RKO (cell line): ENCODE results near the gene REPS1.
"Not testable (repeated sequence)": the region's sequence is repeated elsewhere in the genome, so short reads cannot be mapped to it uniquely, and the experiment has no call there.

ENCODE experiments used
- DNase-seq: peaks from one replicate; pipeline ENCODE4 v3.0.0-alpha.2; 2016; ENCODE audit warnings: low spot score

The REPS1 gene

DNA sequence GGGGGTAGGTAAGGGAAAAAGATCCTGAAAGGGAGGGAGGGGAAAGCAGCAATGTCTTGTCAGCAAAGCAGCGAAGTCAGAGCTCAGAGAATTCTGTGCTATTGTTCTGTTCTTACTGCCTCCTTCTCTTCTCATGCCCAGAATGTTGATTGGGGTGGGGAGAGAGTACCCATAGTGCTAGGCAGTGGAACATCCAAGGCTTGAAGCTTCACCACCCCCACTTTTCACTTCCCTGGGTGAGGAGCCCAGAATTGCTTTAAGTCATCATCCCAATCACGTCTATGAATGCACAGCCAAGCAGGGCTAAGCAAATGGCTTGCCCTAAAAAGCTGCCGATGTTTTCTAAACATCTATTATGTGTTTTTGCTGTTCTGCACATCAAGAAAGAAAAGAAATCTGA, 16.5 kb downstream of the REPS1 start:
- DNase-seq: peak; percentile 34

DNA sequence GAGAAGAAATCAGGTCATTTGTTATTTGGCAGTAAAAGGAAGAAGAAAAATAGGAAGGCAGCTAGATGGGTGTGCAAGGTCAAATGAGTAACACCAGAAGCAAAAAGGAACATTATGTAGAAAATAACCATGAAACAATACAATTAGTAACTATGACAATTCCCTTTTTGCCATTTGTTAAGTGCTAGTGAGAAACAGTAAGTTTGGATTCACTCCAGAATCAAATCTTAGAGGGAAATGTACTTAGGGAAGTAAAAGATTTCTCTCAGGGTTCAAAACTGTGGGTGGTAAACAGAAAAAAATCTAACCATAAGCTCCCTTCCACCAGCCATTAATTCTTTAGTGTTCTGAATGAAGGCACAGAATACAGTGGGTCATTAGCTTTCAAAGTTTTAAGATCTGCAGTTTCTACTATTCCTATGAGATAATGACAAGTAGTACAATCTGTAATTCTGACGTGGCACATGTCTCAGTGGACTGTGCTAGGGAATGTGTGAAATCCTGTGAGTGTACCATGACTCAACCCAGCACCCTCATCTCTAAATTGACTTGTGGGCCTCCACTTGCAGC, 17.1 kb downstream of the REPS1 start:
- DNase-seq: peak; percentile 99

DNA sequence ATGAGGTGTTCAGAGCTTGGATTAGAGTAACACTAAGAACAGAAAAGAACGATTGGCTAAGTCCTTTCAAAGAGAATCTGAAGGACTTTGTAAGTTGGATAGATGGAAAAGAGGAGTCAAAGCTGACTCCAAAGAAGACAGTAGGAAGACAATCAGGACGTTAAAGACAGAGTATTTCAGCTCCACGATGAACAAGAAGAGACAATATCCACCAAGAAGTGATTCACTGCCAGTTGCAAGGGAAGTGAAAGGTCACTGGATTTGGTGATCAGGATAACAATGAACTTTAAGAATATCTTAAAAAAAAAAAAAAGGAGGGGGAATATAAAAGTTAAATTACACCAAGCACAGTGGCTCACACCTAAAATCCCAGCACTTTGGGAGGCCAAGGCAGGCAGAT, 17.9 kb downstream of the REPS1 start:
- DNase-seq: no peak

DNA sequence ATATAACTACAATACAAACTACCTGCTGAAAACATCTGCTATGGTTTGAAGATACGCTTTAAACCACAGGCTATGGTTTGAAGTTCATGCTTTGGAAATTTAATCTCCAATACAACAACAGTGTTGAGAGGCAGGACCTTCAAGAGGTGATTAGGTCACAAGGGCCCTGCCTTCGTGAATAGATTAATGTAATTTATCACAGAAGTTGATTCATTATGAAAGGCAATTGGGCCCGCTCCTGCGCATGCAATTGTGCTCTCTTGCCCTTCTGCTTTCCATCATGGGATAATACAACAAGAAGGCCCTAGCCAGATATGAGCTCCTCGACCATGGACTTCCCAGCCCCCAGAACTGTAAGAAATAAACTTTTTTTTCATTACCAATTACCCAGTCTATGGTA, 21.2 kb downstream of the REPS1 start:
- DNase-seq: no peak

DNA sequence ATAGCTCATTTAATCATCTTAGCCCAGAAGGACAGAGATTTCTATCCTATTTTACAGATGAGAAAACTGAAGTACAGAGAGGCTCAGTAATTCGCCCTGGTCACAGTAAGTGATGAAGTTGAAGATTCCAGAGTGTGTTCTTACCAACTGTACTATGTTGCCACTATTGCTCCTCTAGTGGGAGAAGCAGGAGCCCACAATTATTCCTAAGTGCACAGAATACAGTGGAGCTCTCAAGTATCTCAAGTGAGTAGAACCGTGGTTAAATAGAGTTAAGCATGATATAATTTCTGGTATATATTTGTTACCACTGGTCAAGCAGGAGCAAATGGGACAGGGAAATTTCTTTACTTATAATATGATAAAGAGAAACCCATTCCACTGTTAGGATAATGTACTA, 22.1 kb downstream of the REPS1 start:
- DNase-seq: no peak

DNA sequence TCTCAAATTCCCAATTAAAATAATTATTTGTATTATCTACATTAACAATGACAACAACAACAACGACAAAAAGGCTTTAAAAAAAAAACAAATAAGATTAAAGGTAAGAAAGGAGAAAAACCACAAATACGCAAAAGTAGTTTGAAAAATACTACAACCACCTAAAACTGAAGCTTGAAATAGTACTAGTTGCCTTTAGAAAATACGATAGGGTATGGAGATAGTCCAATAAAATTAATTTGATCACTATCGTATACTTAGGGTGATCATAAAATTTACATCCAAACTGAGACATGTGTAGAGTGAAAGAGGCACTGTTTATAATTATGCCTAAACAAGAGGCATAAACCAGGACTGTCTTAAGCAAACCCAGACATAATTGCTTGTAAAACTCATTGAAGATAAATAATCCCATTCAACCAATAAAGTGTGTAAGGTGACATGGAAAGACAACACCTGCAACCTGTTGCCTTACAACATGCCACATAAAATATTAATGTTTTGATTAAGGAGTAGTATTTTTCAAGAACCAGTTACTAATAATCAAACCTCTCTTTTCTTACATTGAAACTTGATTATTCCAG, 22.7 kb downstream of the REPS1 start:
- DNase-seq: no peak

DNA sequence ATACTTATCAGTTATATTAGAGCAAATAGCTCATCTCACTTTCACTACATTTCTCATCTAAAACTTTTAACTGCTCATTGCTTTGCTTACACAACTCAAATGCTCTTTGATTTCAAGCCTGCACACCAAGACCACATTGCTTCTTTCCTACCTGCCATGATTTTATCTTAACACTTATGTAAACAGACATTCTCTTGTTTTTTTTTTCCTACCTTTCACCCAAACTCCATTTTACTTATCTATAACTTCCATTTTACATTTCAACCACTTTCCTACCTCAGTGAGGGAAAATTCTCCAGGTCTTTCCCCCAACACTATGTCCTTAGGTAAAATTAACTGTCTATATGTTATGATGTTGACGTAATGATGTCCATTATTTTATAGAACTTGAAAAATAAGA, 24.0 kb downstream of the REPS1 start:
- DNase-seq: no peak

DNA sequence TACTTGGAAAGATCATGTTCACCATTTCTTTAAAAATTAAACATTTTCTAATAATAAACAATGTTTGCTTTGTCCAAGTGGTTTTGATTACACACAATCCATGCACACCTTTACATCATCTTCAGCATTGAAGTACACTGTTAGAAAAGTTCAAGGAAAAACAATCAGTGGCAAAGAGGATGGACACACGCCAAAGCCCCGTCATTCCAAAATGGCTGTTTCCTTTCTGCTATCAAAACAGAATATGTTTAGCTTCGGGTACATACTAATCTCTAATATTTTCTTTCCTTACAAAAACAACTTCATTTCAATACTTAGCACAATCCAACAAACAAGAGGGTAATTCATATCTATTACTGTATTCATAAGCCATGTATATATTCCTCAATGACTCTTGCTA, 24.5 kb downstream of the REPS1 start:
- DNase-seq: no peak

DNA sequence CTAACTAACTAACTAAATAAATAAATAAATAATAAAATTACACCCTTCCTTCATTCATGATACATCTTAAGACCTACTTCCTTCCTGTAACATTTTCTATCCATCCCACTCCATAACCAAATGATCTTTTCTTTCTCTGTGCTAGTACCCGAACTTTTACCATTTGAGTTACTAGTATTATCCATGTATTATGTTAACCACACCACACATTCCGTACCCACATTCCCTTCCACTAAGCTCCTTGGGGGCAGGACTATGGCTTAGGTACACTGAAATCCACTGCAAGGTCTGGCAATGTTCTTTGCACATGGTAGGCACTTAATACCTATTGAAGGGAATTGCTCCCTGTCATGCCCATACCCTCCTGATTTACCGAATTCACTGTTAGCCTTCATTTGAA, 24.9 kb downstream of the REPS1 start:
- DNase-seq: no peak

DNA sequence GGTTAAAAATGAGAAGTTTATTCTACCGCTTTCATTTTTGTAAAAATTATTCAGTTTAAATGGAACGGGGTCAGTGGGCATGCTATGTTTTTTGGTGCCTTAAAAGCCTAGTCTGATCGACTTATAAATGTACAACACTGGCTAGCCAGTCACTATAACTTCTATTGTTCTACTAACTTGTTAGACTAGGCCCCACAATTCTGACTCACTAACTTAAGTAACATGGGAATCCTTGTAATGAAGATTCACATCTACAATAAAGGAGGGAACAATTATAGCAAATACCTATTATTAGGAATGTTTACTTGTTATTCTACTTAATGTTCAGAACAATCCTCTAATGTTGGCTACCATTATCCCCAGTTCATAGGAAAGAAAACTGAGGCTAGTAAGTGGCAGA, 28.5 kb downstream of the REPS1 start:
- no peak for DNase-seq

DNA sequence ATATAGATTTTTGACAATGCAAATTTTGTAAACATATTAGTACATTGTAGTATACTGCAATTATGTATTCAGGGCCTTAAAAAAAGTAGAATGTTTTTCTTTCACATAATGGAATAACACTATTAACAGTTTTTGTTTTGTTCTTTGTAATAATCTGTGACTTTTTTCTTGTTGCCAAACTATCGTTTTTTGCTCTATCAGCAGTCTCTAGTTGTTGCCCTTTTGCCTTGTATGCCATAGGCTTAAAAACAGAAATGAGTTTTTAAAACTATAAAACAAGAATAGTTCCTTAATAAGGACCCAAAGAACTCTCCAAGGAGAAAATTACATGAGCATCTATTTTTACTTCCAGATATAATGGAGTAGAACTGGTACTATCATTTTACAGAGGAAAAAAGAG, 29.5 kb downstream of the REPS1 start:
- no peak for DNase-seq

DNA sequence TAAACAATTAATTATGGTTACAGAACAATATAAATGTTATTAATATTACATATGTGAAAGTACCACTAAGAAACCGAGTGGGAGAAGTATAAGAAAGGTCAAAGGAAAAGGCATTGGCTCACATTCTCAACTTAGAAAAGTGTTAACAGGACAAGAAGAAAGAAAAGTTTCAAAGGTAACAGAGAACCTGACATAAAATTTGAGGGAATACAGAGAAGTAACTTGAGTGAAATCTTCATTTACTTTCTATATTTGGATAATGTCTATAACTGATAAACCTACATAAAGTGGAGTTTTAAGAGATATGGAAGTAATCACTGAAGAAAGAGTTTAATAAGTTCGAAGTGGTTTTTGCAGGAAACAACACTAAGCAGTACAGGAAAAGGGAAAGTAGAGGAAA, 30.1 kb downstream of the REPS1 start:
- DNase-seq: no peak

DNA sequence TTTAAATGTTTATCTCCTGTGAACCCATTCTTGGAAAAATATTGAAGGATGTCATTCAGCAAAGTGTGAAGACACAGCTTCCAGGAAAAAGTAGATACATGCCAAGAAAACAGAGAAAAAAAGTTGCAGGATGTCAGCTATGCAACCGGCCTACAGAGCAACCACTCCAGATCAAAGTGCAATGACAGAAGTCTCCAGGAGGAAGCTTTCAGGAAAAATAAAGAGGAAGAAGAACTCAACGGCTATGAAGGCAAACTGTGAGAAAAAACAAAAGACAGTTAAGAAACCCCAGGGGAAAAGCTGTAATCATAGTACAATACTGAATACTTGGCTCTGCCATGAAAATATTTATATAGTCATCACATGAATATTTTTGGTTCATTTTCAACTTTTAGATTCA, 30.6 kb downstream of the REPS1 start:
- DNase-seq: no peak

DNA sequence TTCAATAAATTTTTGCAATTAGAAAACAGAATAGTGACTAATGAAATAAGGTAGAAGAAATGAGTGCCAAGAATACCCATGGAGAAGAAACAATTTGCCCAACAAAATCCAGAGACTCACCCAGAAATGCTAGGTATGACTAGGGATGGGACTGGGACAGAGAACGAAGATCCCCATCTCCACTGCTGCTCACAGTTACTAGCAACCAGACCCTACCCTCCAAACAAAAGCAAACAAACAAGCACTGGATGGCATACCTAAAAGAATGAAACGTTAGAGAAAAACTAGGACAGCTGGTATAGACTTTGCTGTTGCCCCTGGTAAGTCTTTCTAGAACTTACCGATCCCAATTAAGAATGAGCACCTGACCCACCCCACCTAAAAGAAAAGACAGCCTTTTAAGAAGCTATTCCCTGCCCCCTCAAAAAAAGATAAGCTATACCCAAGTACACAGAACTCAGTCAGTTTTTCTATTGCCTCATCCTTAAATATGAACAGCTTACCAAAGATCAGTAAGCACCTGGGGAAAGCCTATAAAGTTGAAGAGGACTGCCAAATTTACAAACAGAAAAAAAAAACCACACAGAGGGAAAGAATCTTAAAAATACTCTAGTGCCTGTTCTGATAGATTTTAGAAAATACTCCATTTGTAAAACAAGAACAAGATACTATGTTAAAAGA, 31.7 kb downstream of the REPS1 start:
- no peak for DNase-seq

DNA sequence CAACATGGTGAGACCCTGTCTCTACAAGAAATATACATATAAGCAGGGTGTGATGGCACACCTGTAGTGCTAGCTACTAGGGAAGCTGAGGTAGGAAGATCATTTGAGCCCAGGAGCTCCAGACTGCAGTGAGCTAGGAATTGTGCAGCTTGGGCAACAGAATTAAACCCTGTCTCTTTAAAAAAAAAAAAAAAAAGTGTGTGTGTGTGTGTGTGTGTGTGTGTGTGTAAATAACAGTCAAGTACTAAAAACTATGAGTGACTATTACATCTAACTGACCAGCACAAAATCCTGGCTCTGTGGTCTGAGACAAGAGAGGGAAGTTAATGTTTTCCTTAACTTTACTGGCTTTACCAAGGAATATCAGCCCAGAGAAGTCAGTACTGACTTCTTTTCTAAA, 32.8 kb downstream of the REPS1 start:
- DNase-seq: no peak

DNA sequence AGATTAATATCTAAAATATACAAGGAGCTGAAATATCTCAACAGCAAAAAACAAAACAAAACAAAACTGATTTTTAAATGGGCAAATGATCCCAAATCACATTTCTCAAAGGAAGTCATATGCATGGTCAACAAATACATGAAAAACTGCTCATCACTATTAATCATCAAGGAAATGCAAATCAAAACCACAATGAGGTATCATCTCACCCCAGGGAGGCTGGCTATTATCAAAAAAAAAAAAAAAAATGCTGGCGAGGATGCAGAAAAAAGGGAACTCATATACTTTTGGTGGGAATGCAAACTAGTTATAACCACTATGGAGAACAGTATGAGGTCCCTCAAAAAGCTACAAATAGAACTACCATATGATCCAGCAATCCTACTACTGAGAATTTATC, 34.6 kb downstream of the REPS1 start:
- DNase-seq: peak; percentile 71

DNA sequence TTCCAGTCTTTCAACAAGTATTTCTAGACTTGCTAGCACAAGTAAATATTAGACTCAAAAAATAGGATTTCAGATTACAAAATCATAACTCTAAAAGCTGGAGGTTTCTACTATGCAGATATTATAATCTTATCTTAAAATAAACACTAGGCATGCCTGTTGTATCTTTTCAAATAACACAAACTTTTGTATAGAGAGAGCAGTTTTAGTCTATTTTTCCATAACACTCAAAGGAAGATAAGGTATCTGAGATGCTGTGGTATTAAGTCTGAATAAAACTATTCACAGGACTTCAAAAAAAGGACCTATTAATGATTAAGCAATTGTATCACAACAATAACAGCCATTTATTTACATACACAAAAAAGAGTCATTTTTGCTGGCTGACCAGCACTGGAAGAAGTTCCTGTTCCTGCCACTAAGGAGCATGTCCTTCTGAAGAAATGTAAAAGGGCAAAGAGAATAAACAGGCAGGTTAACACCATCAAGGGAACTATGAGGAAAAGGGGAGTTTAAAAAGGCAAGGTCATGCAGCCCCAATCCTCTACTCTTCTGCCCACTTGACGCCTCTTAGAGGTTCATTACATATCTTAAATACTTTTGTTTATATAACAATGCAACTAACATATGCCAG, 39.4 kb downstream of the REPS1 start:
- no peak for DNase-seq

DNA sequence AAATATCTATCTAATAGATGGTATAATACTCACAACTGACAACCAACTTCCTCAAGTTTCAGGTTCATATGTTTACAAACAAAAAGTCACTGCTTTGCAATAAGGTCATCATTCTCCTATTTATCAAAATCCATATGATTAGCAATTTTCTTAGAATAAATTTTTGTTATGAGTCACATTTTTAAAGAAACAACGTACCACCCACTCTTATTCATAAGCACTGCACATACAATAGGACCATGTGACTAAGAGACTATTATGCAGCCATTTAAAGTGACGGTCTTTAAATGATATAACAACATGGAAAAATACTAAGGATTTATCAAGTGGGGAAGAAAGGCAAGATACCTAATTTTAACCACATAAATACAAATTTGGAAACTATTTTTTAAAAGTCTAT, 40.0 kb downstream of the REPS1 start:
- DNase-seq: peak; percentile 18

DNA sequence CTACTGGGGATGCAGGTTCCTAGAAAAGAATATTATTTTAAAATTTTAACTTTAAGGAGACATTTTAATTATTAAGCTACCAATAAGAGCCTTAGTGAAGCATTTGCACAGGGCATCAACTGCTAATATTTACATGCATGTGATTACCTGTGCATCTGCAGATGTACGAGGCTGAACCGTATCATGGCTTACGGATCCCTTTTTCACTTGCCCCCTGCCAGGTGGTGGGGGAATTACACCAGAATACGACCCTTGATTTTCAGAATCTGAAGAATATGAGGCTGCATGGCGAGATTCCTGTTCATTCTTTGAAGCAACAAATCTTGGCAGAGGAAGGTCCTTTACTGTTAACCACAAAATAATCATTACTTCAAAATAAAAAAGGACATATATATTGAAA, 42.7 kb downstream of the REPS1 start:
- DNase-seq: no peak

DNA sequence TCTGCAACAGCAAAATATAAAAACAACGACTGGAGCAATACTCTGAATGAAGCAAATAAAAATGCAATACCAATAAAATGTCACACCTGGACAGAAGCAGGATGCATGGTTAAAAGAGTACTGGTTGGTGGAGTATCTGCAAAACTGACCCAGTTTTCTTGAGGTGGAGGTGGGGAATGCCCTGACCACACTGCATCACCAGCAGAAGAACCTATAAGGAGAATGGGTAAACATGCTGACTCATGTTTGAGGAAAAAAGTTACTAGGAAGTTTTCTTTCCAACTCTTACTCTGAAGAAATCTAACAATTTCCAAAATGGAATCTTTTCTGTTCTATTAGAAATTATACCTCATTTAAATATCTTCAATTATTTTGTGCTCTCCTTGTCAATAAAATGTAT, 43.6 kb downstream of the REPS1 start:
- DNase-seq: no peak

DNA sequence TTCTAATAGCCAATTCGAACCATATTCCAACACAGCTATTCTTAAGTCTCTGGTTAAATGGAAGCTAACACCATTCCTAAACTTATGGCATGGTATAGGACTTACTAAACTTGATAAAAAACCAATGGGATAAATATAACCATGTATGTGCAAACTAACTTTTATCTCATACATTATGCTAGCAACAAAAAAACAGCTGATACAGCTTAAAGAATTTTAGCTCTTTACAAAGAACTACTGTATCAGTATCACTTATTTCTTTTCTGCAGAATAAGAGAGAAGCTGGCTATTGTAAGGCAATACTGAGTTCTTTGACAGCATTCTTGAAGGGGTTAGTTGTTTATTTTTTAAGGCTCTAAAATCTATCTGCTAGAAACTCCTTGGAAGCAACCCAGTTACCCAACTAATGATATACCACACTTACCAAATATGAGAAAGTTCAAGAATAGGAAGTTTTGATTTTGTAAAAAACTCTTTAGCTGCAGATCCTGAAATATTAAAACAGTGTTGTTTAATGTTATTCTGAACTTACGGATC, 44.9 kb downstream of the REPS1 start:
- DNase-seq: no peak

DNA sequence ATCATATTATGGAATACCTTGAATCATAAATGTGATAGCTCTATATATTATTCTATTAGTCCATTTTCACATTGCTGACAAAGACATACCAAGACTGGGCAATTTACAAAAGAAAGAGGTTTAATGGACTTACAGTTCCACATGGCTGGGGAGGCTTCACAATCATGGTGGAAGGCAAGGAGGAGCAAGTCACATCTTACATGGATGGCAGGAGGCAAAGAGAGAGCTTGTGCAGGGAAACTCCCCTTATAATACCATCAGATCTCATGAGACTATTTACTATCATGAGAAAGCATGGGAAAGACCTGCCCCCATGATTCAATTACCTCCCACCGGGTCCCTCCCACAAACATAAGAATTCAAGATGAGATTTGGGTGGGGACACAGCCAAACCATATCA, 51.2 kb downstream of the REPS1 start:
- not testable (repeated sequence) for DNase-seq

DNA sequence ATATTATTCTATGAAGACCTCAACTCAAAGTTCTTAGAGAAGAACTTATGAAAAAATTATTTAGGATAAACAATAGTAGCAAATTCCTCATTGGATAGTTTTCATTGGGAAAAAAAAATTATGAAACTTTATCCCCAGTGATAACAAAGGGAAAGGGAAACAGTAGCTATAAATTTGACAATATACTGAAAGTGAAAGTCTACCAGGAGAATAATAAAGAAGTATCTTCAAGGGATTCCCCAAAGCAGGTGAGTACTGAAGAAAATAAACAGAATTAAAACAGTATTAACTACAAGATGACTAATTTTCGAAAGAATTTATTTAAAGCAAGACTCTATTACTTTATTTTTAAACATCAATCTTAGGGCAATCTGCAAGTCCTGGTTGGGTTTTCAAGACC, 56.4 kb downstream of the REPS1 start:
- no peak for DNase-seq
